NT2/D1 (cell line): ENCODE results near the gene FYB1.

Experiments used
- DNase-seq: peaks from one replicate; pipeline ENCODE4 v3.0.0-alpha.2; 2011; ENCODE audit warnings: low read depth, low spot score
- H3K27me3 ChIP-seq: 2 replicates; pipeline ENCODE4 v1.6.0; 2011; ENCODE audit warnings: mild to moderate bottlenecking; ENCODE audit not compliant: insufficient read length, insufficient read depth
- H3K36me3 ChIP-seq: 2 replicates; pipeline ENCODE4 v1.6.1; 2011; ENCODE audit warnings: mild to moderate bottlenecking, low read length, mixed read lengths; ENCODE audit not compliant: insufficient read depth, insufficient read length
- H3K4me1 ChIP-seq: 2 replicates; pipeline ENCODE4 v1.5.1; 2011; ENCODE audit not compliant: insufficient read depth, insufficient read length
- H3K4me3 ChIP-seq: 2 replicates; pipeline ENCODE4 v1.5.1; 2011; ENCODE audit warnings: low read depth; ENCODE audit not compliant: insufficient read length
- H3K9ac ChIP-seq: 2 replicates; pipeline ENCODE4 v1.6.0; 2011; ENCODE audit warnings: low read depth; ENCODE audit not compliant: insufficient read length
- H3K9me3 ChIP-seq: 2 replicates; pipeline ENCODE4 v1.5.1; 2011; ENCODE audit warnings: mild to moderate bottlenecking, low read length; ENCODE audit not compliant: insufficient read depth
- SUZ12 ChIP-seq: IDR thresholded peaks from 2 replicates; pipeline ENCODE4 v1.6.1; 2011; ENCODE audit not compliant: insufficient read length, insufficient read depth; ENCODE audit errors: extremely low read depth
- YY1 ChIP-seq: IDR thresholded peaks from 2 replicates; pipeline ENCODE4 v1.6.1; 2011; ENCODE audit not compliant: insufficient read length, insufficient read depth
- ZNF274 ChIP-seq: IDR thresholded peaks from 2 replicates; pipeline ENCODE4 v1.6.1; 2011; ENCODE audit warnings: mild to moderate bottlenecking, low read depth, low read length

FYB1 gene

DNA sequence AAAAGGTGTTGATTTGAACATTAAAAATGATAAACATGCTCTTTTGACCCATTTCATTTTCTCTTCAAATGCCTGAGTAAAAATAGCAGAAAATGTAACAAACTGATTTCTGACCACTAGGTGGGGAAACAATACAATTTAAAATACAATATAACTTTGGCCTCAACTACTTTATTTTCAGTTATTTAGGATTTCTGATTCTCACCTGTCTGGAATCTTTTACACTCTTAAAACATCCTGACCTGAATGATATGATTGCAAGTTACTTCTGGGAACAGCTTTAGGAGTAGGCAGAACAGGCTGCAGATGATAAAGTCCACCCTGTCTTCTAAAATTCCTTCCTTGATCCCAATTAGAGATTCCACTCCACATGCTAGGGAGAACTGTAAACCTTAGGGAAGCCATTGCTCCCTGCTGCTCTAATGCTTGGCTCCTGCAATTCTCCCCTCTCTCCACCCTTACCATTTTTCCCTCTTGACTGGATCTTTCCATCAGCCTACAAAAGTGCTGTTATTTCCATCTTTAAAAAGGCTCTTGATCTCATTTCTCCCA is 70.3 kb downstream of the FYB1 start:
- Histone ChIP-seq H3K36me3 (no peaks in the 10 kb centered on the region), H3K4me1 (no peaks in the 10 kb centered on the region), H3K4me3 (no peak overlapping the region), H3K9ac (no peak overlapping the region), H3K27me3 (no peaks in the 10 kb centered on the region), H3K9me3 (no peaks in the 10 kb centered on the region)
- no peak for DNase-seq
- TF ChIP-seq YY1: no peak
- TF ChIP-seq SUZ12: no peak
- TF ChIP-seq ZNF274: no peak

DNA sequence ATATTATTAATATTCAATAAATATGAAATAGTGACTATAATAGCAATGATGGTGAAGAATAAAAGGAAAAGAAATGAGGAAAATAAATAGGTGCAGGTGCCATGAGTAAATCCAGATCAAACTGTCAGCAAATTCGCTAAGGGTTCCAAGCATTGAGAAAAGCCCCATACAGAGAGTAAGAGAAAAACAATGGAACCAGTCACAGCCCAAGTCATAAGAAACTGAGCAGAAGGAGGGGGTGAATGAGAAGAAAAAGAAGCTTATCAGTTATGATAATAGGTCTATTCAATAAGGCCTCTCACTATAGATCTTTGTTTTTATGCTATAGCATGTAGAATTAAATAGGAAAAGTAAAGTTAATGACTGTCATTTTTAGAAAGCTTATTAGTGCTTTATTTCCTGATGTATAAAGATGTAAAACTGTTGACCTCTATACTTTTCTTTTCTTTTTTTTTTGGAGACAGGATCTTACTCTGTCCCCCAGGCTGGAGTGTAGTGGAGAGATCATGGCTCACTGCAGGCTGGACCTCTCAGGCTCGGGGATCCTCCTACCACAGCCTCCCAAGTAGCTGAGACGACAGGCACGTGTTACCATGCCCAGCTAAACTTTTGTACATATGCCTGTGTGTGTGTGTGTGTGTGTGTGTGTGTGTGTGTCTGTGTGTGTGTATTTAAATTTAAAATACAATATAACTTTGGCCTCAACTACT is 72.4 kb downstream of the FYB1 start:
- H3K27me3 ChIP-seq: no peaks in the 10 kb centered on the region
- no peaks in the 10 kb centered on the region for H3K9me3 ChIP-seq
- no peak overlapping the region for H3K4me3 ChIP-seq
- TF ChIP-seq SUZ12 (no peak), YY1 (no peak), ZNF274 (no peak)
- H3K36me3 ChIP-seq: no peaks in the 10 kb centered on the region
- H3K9ac ChIP-seq: no peak overlapping the region
- H3K4me1 ChIP-seq: no peaks in the 10 kb centered on the region
- no peak for DNase-seq

DNA sequence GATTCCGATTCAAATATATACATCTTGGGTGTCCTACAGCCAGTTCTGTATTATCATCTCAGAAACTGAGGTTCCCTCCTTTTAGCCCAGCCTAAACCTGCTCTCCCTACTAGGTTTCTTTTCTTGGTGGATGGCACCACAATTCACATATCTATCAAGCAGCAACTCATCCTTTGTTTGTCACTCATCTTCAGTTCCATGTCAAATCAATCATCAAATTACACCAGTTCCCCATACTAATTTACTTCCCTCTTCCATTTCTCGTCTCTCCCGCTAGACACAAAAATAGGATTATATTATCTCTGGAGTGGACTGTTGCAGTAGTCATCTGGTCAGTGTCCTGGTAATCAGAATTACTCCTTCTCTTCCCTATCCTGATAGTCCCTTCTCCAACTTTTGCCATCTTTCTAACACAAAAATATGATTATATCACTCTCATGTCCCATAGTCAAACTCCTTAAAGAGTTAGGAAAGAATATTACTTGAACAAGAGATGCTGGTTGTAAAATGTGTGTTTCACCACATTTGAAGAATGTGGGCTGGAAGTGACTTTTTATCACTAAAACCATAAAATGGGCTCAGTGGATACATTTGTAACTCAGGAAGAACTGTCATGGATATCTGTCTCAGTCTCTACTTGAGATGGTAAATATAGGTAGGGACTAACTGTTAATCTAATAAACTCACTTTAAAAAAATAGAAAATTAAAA is 76.1 kb downstream of the FYB1 start:
- no peak for TF ChIP-seq ZNF274
- no peaks in the 10 kb centered on the region for H3K4me1 ChIP-seq
- H3K9ac ChIP-seq: no peak overlapping the region
- no peak overlapping the region for H3K4me3 ChIP-seq
- no peaks in the 10 kb centered on the region for H3K36me3 ChIP-seq
- no peaks in the 10 kb centered on the region for H3K27me3 ChIP-seq
- no peak for DNase-seq
- no peaks in the 10 kb centered on the region for H3K9me3 ChIP-seq

- no peak for DNase-seq
- Histone ChIP-seq H3K4me1 (no peaks in the 10 kb centered on the region), H3K27me3 (no peaks in the 10 kb centered on the region), H3K4me3 (no peak overlapping the region), H3K9me3 (no peaks in the 10 kb centered on the region), H3K9ac (no peak overlapping the region), H3K36me3 (no peaks in the 10 kb centered on the region)
- TF ChIP-seq YY1 (no peak), SUZ12 (no peak), ZNF274 (no peak)
Observed at GRCh38 chr5:39140558-39141168, 78.7 kb downstream of the FYB1 start.

DNA sequence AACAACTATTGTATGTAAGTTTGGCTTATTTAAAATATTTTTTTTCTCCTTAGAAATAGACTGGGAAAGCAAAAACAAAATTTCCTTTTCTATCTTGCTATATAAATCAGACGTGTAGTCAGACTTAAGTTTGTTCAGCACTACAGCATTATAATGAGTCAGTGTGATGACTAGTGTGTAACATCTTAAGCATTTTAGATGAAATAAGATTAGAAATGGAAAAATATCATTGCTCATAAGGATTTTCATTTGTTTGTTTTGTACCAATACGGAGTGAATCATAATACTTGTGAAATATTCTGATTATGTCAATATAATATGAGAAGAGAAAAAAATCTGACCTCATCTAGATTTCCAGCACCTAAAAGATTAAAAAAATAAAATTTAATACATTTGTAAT is 80.5 kb downstream of the FYB1 start:
- Histone ChIP-seq H3K9ac (no peak overlapping the region), H3K36me3 (no peaks in the 10 kb centered on the region), H3K4me3 (no peak overlapping the region), H3K27me3 (no peaks in the 10 kb centered on the region), H3K4me1 (no peaks in the 10 kb centered on the region), H3K9me3 (no peaks in the 10 kb centered on the region)
- DNase-seq: no peak
- TF ChIP-seq SUZ12: no peak
- TF ChIP-seq ZNF274: no peak
- no peak for TF ChIP-seq YY1

DNA sequence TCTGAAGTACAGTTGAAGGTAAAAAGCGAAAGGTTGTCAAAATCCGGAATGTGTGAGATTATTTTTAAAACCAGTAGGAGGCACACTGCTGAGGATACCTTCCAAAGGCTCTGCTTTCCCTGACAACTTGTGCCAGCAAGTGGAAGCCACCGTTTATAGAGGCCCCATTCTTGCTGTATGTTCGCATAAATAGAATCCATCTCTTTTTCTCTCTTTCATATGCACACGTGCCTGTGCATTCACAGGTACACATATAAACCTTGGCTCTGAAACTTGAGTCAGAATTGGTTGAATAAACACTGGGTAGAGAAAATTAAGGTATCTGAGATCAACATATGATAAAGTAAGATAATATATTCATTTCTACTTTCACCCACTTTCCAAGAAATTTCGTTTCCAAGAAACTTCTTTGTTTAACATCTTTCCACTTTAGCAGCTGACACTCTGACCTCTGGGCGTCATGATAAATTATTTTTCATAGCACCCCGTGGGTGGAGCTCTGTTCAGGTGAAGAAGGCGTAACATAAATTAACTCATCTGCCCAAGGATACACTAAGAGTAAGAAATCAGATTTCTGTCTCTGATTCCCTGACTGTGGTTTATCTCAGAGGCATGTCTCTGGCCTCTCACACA is 81.4 kb downstream of the FYB1 start:
- H3K36me3 ChIP-seq: no peaks in the 10 kb centered on the region
- H3K4me3 ChIP-seq: no peak overlapping the region
- no peak overlapping the region for H3K9ac ChIP-seq
- TF ChIP-seq SUZ12 (no peak), YY1 (no peak), ZNF274 (no peak)
- H3K4me1 ChIP-seq: no peaks in the 10 kb centered on the region
- no peak for DNase-seq
- no peaks in the 10 kb centered on the region for H3K9me3 ChIP-seq
- H3K27me3 ChIP-seq: no peaks in the 10 kb centered on the region

GRCh38 chr5:39137391-39137790 is 82.0 kb downstream of the FYB1 start:
- H3K36me3 ChIP-seq: no peaks in the 10 kb centered on the region
- H3K4me3 ChIP-seq: no peak overlapping the region
- DNase-seq: no peak
- H3K9me3 ChIP-seq: no peaks in the 10 kb centered on the region
- no peaks in the 10 kb centered on the region for H3K4me1 ChIP-seq
- H3K9ac ChIP-seq: no peak overlapping the region
- TF ChIP-seq YY1 (no peak), SUZ12 (no peak), ZNF274 (no peak)
- no peaks in the 10 kb centered on the region for H3K27me3 ChIP-seq
